GM12864 (cell line): Measurements from ENCODE around the gene AP2A1.
A peak's percentile ranks its signal among the peaks of the same experiment; 100 is the strongest.

ENCODE experiments used
- DNase-seq: peaks from one replicate; pipeline ENCODE4 v3.0.0-alpha.2; 2011; ENCODE audit warnings: low read depth
- H3K4me3 ChIP-seq: 2 replicates; pipeline ENCODE4 v1.5.1; 2011; ENCODE audit warnings: mild to moderate bottlenecking, low read depth, low read length, control low read depth
- TF ChIP-seq, protein P1 (sequence below): IDR thresholded peaks from 2 replicates; pipeline ENCODE4 v1.5.1; 2011; ENCODE audit warnings: low read depth, mild to moderate bottlenecking, moderate library complexity, low read length, control low read depth, inconsistent platforms; ENCODE audit errors: missing control alignments

Gene AP2A1

DNA sequence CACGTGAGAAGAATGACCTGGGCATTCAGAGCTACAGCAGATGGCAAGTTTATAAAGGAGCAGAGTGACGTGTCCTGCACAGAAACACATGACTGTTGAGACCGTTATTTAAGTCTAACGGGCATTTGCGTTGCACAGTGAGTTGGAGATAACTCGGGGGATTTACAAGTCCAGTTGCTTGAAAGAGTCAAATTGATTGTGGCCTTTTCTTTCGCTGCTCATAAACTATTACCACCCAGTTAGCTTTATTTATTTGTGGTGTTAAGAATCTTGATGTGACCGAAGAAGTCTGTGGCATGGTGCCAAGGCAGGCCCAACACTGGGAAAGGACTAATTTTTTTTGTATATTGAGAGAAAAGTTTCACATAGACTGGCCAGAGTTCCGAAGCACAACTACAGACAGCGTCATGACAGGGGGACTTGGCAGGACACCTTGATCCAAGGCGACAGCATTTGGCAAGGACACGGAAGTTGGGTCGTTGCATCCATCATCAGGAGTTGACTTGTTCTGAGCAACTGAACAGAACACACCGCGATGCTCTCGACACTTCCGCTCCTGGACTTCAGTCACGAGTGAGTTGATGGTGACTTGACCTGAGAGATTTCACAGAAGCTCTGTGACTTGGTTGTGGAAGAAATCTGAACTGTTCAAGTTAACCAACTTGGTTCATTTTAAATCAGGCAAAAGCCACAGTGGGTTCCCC, 72.2 kb downstream of the AP2A1 start:
- no peak overlapping the region for H3K4me3 ChIP-seq
- DNase-seq, result no peak
- TF ChIP-seq, protein P1, sequence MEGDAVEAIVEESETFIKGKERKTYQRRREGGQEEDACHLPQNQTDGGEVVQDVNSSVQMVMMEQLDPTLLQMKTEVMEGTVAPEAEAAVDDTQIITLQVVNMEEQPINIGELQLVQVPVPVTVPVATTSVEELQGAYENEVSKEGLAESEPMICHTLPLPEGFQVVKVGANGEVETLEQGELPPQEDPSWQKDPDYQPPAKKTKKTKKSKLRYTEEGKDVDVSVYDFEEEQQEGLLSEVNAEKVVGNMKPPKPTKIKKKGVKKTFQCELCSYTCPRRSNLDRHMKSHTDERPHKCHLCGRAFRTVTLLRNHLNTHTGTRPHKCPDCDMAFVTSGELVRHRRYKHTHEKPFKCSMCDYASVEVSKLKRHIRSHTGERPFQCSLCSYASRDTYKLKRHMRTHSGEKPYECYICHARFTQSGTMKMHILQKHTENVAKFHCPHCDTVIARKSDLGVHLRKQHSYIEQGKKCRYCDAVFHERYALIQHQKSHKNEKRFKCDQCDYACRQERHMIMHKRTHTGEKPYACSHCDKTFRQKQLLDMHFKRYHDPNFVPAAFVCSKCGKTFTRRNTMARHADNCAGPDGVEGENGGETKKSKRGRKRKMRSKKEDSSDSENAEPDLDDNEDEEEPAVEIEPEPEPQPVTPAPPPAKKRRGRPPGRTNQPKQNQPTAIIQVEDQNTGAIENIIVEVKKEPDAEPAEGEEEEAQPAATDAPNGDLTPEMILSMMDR, result no peak

GRCh38 chr19:49839713-49840112, 72.9 kb downstream of the AP2A1 start:
- no peak overlapping the region for H3K4me3 ChIP-seq
- DNase-seq, result no peak
- TF ChIP-seq, protein P1, result no peak

- no peak overlapping the region for H3K4me3 ChIP-seq
- TF ChIP-seq, protein P1, result no peak
- no peak for DNase-seq
These were observed 73.5 kb downstream of the AP2A1 start for GRCh38 chr19:49840321-49840720.

GRCh38 chr19:49840736-49841249, 74.0 kb downstream of the AP2A1 start:
- DNase-seq, result no peak
- TF ChIP-seq, protein P1, result no peak
- no peak overlapping the region for H3K4me3 ChIP-seq

GRCh38 chr19:49843265-49843664, 76.5 kb downstream of the AP2A1 start:
- peak; percentile 39 for DNase-seq
- TF ChIP-seq, protein P1, result no peak
- H3K4me3 ChIP-seq, result no peak overlapping the region

DNA sequence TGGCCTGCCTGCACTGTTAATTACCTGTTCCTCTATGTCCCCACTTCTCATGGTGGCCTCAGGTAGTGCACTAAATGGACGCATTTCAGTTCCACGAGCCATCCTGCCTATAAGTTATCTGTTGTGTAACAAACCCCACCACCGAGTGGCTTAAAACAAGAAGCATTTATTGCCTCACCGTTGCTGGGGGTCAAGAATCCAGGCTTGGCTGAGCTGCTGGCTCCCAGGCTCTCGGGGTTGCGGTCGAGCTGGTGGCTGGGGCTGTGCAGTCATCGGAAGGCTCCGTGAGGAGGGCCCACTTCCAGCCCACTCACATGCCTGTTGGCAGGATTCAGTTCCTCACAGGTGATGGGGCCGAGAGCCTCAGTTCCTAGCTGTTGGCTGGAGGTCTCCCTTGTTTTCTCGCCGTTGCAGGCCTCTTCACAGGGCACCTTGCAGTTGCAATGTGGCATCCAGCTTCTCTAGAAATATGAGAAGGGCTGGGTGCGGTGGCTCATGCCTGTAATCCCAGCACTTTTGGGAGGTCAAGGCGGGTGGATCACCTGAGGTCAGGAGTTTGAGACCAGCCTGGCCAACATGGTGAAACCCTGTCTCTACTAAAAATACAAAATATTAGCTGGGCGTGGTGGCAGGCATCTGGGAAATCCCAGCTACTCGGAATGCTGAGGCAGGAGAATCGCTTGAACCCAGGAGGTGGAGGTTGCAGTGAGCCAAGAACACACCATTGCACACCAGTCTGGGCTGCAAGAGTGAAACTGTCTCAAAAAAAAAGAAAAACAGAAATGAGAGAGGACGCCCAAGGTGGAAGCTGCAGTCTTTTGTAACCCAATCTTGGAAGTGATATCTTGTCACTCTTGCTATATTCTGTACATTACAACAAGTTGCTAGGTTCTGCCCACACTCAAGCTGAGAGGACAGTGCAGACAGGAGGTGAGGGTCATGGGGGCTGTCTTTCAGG, 77.6 kb downstream of the AP2A1 start:
- DNase-seq, result no peak

More for the DNA sequence above, 77.6 kb downstream of the AP2A1 start:
- H3K4me3 ChIP-seq, result no peak overlapping the region
- TF ChIP-seq, protein P1, result no peak
